Stomach (tissue), 9 donors: ENCODE measurements around the gene BRIX1. TPM values are rescaled to one million over a fixed set of nuclear protein-coding genes. Genes with fewer than 3 reads are reported as not detected.
A peak's percentile ranks its signal among the peaks of the same experiment; 100 is the strongest.

Source experiments
- DNase-seq, 2 donors: peaks; one replicate each; pipeline versions ENCODE4 v3.0.0 to v3.0.0-alpha.2; 2013 to 2019
- H3K27ac ChIP-seq, 5 donors: fragments of 200-600 bp in 4 of 5; sonication (generic) in 4 of 5; one replicate each; pipeline ENCODE4 v1.5.1; 2013 to 2019; ENCODE audit warnings: mild to moderate bottlenecking in 1 of 5, moderate library complexity in 1 of 5
- H3K27me3 ChIP-seq, 3 donors: fragments of 200-600 bp; sonication (generic); one replicate each; pipeline ENCODE4 v1.5.1; 2017 to 2019; ENCODE audit warnings: mixed run types in 1 of 3
- H3K36me3 ChIP-seq, 4 donors: fragments of 200-600 bp; sonication (generic); 1 replicate in 3 of 4; 2 replicates in 1 of 4; pipeline ENCODE4 v1.5.1; 2016 to 2019
- H3K4me1 ChIP-seq, 4 donors: fragments of 200-600 bp; sonication (generic); one replicate each; pipeline ENCODE4 v1.5.1; 2016 to 2019
- H3K4me3 ChIP-seq, 4 donors: fragments of 200-600 bp; sonication (generic) in 3 of 4; one replicate each; pipeline ENCODE4 v1.5.1; 2016 to 2019; ENCODE audit warnings: mild to moderate bottlenecking in 1 of 4
- H3K9me3 ChIP-seq, 4 donors: fragments of 200-600 bp; sonication (generic); one replicate each; pipeline ENCODE4 v1.5.1; 2016 to 2019
- EP300 ChIP-seq: sonication (generic); formaldehyde crosslinking; IDR thresholded peaks from one replicate; pipeline ENCODE4 v1.6.1; 2017; ENCODE audit warnings: antibody characterized with exemption
- POLR2A ChIP-seq, 4 donors: fragments of 450-650 bp; IDR thresholded peaks; one replicate each; pipeline ENCODE4 v1.6.1; 2016; ENCODE audit warnings: antibody characterized with exemption in 4 of 4, control low read depth in 2 of 4, mild to moderate bottlenecking in 1 of 4, moderate library complexity in 1 of 4
- POLR2AphosphoS5 ChIP-seq, 3 donors: sonication (generic); formaldehyde crosslinking; IDR thresholded peaks; one replicate each; pipeline ENCODE4 v1.6.1; 2016; ENCODE audit warnings: antibody characterized with exemption in 3 of 3
- WGBS, 5 donors: extraction: QIAGEN DNeasy Blood & Tissue Kit in 3 of 5; methylation state at CpG; one replicate each; pipeline versions ENCODE4 v1.1.5 to v1.1.7; 2013 to 2018; 5-methylcytosine and 5-hydroxymethylcytosine counted together
- intact Hi-C: fragments of 100-400 bp; cut with DNase I; formaldehyde crosslinking; loops from one replicate; pipeline ENCODE4 v1.15.1; 2023; ENCODE audit warnings: low total_unique reads
- polyA plus RNA-seq, 3 donors: library from polyadenylated mRNA; stranded (reverse); fragments of 200-250 nt; gene quantifications; one replicate each; pipeline ENCODE4 v1.2.3, GENCODE V29; 2013
- total RNA-seq, 5 donors: library from RNA; depleted of rRNA; stranded (reverse); fragments of >200 nt; gene quantifications; one replicate each; pipeline versions ENCODE4 v1.1.0 to v1.2.3, GENCODE V29; 2014 to 2016
- TF ChIP-seq, protein P1 (sequence below), 7 experiments: fragments of 450-650 bp in 4 of 7; fragments of 200-600 bp in 3 of 7; sonication (generic) in 3 of 7; IDR thresholded peaks; one replicate each; pipeline ENCODE4 v1.5.1; 2016 to 2019; ENCODE audit warnings: antibody characterized with exemption in 7 of 7, control low read depth in 2 of 7, mild to moderate bottlenecking in 1 of 7
- donor health status: healthy with polysubstance abuse.
- donor health status: Bipolar disorder and iron deficiency.
- donor health status: healthy.

Gene BRIX1
- total and polyA plus RNA-seq, 8 donors = 3.8 to 36.2 (median 18.3) TPM; not detected in 1

GRCh38 chr5:34957857-34958690 lies 42.6 kb downstream of the BRIX1 start:
- Histone ChIP-seq H3K27ac (no peak overlapping the region), H3K4me1 (peaks cover 0 to 3% (median 0%) of the 10 kb centered on the region in 4 donors), H3K9me3 (no peaks in the 10 kb centered on the region), H3K36me3 (peaks cover 11 to 36% (median 25%) of the 10 kb centered on the region in 4 donors), H3K27me3 (no peaks in the 10 kb centered on the region), H3K4me3 (no peak overlapping the region)
- no peak for TF ChIP-seq EP300
- TF ChIP-seq POLR2AphosphoS5 (IDR thresholded peaks at IDR 0.05) = no peak
- TF ChIP-seq, protein P1, sequence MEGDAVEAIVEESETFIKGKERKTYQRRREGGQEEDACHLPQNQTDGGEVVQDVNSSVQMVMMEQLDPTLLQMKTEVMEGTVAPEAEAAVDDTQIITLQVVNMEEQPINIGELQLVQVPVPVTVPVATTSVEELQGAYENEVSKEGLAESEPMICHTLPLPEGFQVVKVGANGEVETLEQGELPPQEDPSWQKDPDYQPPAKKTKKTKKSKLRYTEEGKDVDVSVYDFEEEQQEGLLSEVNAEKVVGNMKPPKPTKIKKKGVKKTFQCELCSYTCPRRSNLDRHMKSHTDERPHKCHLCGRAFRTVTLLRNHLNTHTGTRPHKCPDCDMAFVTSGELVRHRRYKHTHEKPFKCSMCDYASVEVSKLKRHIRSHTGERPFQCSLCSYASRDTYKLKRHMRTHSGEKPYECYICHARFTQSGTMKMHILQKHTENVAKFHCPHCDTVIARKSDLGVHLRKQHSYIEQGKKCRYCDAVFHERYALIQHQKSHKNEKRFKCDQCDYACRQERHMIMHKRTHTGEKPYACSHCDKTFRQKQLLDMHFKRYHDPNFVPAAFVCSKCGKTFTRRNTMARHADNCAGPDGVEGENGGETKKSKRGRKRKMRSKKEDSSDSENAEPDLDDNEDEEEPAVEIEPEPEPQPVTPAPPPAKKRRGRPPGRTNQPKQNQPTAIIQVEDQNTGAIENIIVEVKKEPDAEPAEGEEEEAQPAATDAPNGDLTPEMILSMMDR (IDR thresholded peaks at IDR 0.05) = peak in 3 of 7 experiments; percentile 8 to 29 (median 12)
- TF ChIP-seq POLR2A (IDR thresholded peaks at IDR 0.05) = no peak
- DNase-seq = peak in 1 of 2 donors; percentile 58
- 45 to 56% (median 46%) methylated on average over 5 of the region's 5 CpGs for WGBS, 5 donors
- intact Hi-C loops = no loop called here

GRCh38 chr5:34959323-34959722 lies 43.8 kb downstream of the BRIX1 start:
- intact Hi-C loops = no loop called here
- H3K4me1 ChIP-seq = peaks cover 0 to 3% (median 0%) of the 10 kb centered on the region in 4 donors
- H3K9me3 ChIP-seq = no peaks in the 10 kb centered on the region
- peaks cover 3 to 24% (median 12%) of the 10 kb centered on the region in 4 donors for H3K36me3 ChIP-seq
- 83 to 95% (median 86%) methylated on average over 1 of the region's 1 CpG for WGBS, 5 donors
- no peaks in the 10 kb centered on the region for H3K27me3 ChIP-seq
- H3K27ac ChIP-seq = no peak overlapping the region
- TF ChIP-seq POLR2AphosphoS5 (IDR thresholded peaks at IDR 0.05) (no peak), EP300 (no peak), POLR2A (IDR thresholded peaks at IDR 0.05) (no peak)
- TF ChIP-seq, protein P1 (IDR thresholded peaks at IDR 0.05) = no peak
- DNase-seq = no peak
- H3K4me3 ChIP-seq = no peak overlapping the region

- TF ChIP-seq EP300 = no peak
- TF ChIP-seq, protein P1 (IDR thresholded peaks at IDR 0.05) = no peak
- no peak for TF ChIP-seq POLR2A (IDR thresholded peaks at IDR 0.05)
- TF ChIP-seq POLR2AphosphoS5 (IDR thresholded peaks at IDR 0.05) = no peak
- 90 to 96% (median 94%) methylated on average over 4 of the region's 4 CpGs for WGBS, 5 donors
Observed at GRCh38 chr5:34967540-34967939, 52.0 kb downstream of the BRIX1 start.

DNA sequence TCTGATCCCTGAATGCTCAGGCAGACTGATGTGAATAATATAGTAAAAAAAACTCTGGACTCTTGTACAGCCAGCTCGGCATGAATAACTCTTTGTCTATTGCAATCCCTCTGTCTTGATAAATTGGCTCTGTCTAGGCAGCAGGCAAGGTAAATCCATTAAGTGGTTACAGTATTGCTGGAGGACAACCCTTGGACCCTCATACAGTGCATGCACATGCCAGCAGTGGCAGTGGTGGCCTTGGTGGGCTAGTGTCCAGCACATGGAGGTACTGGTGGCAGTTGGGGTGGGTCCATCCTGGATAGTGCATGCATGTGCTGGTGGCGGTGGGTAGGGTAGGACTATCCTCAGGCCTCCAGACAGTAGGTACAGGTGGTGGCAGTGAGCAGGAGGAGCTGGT lies 52.7 kb downstream of the BRIX1 start:
- intact Hi-C loops = no loop called here
- DNase-seq = no peak
- Histone ChIP-seq H3K4me1 (no peaks in the 10 kb centered on the region), H3K9me3 (peaks cover 0 to 5% (median 0%) of the 10 kb centered on the region in 4 donors), H3K4me3 (no peak overlapping the region), H3K27ac (no peak overlapping the region), H3K27me3 (no peaks in the 10 kb centered on the region), H3K36me3 (peaks cover 0 to 5% (median 0%) of the 10 kb centered on the region in 4 donors)
- no peak for TF ChIP-seq POLR2A (IDR thresholded peaks at IDR 0.05)
- TF ChIP-seq, protein P1 (IDR thresholded peaks at IDR 0.05) = no peak
- TF ChIP-seq EP300 = no peak
- no peak for TF ChIP-seq POLR2AphosphoS5 (IDR thresholded peaks at IDR 0.05)
- 91 to 100% (median 98%) methylated on average over 2 of the region's 2 CpGs for WGBS, 5 donors

More at GRCh38 chr5:34967540-34967939, 52.0 kb downstream of the BRIX1 start:
- DNase-seq = no peak
- Histone ChIP-seq H3K36me3 (peaks cover 0 to 5% (median 0%) of the 10 kb centered on the region in 4 donors), H3K4me1 (no peaks in the 10 kb centered on the region), H3K9me3 (peaks cover 0 to 5% (median 0%) of the 10 kb centered on the region in 4 donors), H3K4me3 (no peak overlapping the region), H3K27ac (no peak overlapping the region), H3K27me3 (no peaks in the 10 kb centered on the region)
- intact Hi-C loops = no loop called here
